Measurements from ENCODE around the gene GPR162.

Gene GPR162

DNA sequence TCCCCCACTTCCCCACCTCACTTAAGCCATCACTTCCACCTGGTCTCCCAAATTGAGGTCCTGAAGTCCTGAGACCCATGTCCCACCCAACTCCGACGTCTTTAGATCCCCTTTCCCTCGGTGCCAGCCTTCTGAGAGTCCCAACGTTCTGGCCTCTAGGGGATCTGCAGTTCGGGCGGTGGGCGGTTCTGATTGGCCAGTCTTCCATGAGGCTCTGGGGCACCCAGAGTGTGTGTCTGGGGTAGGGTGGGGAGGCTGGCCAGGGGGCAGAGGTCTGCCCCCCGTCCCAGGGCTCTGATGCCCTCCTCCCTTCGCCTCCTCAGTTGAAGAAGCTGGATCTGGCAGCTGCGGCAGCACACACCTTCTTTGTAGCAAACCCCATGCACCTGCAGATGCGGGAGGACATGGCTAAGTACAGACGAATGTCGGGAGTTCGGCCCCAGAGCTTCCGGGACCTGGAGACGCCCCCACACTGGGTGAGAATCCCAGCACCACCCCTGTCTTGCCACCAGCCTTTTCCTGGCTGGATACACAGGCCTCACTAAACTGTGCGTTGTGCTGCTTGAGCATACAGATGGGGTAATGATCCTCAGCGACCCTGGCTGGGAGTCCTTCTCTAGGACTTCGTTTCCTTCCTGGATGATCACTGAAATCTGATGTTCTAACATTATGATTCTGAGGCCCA lies 8.1 kb downstream of the GPR162 start:
- peak overlapping the region; percentile 46 for H4K91ac ChIP-seq (ENCODE audit: low read length)
- peak overlapping the region; percentile 7 for H2AK5ac ChIP-seq (ENCODE audit: low read length, severe bottlenecking)
- H4K8ac ChIP-seq (ENCODE audit: low read length), result peak overlapping the region; percentile 7
- no peak overlapping the region for H3K23ac ChIP-seq (ENCODE audit: low read length in 2 of 2)
- H2BK5ac ChIP-seq (ENCODE audit: low read depth, low read length, poor library complexity, severe bottlenecking), result no peak overlapping the region
- H3K4me1 ChIP-seq (ENCODE audit: control insufficient read depth, insufficient read depth, low read depth, low read length), result peaks cover 32% of the 10 kb centered on the region
- peak overlapping the region in 1 of 2 experiments; percentile 97 for H3K4ac ChIP-seq (ENCODE audit: low read depth in 1 of 2, low read length in 2 of 2)
- peaks cover 36 to 41% of the 10 kb centered on the region in 2 experiments for H3K36me3 ChIP-seq (ENCODE audit: control insufficient read depth in 1 of 2, insufficient read depth in 2 of 2, low read depth in 1 of 2, low read length in 2 of 2)
- H2AFZ ChIP-seq (ENCODE audit: low read depth, low read length), result no peak overlapping the region
- H3K4me2 ChIP-seq (ENCODE audit: low read length, poor library complexity, severe bottlenecking), result peak overlapping the region; percentile 72
- H2BK15ac ChIP-seq (ENCODE audit: low read depth, poor library complexity, severe bottlenecking), result no peak overlapping the region
- H3K27me3 ChIP-seq (ENCODE audit: control insufficient read depth in 1 of 2, insufficient read depth in 1 of 2, low read length in 2 of 2), result no peaks in the 10 kb centered on the region
- peak overlapping the region; percentile 98 for H3K9ac ChIP-seq (ENCODE audit: low read length)
- no peak overlapping the region for H2BK120ac ChIP-seq (ENCODE audit: low read depth, low read length)
- H3K27ac ChIP-seq (ENCODE audit: low read length, poor library complexity, severe bottlenecking), result peak overlapping the region; percentile 81
- no peaks in the 10 kb centered on the region for H3K9me3 ChIP-seq (ENCODE audit: control insufficient read depth, low read length)
- peak overlapping the region in 1 of 2 experiments; percentile 74 for H3K14ac ChIP-seq (ENCODE audit: low read length in 2 of 2)
- 29% methylated on average over 19 of the region's 19 CpGs for WGBS
- H3K18ac ChIP-seq (ENCODE audit: low read depth in 1 of 2, low read length in 2 of 2), result peak overlapping the region in 1 of 2 experiments; percentile 97
- H3K4me3 ChIP-seq (ENCODE audit: insufficient read depth in 1 of 2, low read depth in 1 of 2, low read length in 2 of 2), result peak overlapping the region; percentile 92 to 93
- H2BK12ac ChIP-seq (ENCODE audit: low read length in 2 of 2), result no peak overlapping the region
- peak; percentile 77 for DNase-seq
- H3K79me1 ChIP-seq (replicated peaks; ENCODE audit: low read length, poor library complexity, severe bottlenecking), result peaks cover 37% of the 10 kb centered on the region

DNA sequence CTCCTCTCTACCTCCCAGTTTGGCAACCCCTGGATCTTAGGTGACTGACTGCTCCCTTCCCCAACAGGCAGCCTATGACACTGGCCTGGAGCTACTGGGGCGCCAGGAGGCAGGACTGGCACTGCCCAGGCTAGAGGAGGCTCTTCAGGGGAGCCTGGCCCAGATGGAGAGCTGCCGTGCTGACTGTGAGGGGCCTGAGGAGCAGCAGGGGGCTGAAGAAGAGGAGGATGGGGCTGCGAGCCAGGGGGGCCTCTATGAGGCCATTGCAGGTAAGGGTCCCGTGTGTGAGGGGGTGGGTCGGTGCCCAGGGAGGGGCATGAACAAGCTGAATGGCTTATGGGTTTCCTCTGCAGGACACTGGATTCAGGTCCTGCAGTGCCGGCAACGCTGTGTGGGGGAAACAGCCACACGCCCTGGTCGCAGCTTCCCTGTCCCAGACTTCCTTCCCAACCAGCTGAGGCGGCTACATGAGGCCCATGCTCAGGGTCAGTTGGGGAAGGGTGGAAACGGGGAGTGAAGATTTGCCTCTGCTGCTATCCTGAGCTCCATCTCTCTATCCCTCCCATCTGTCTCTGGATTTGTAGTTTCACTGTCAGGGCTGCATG lies 8.8 kb downstream of the GPR162 start:
- peak overlapping the region; percentile 98 for H3K9ac ChIP-seq (ENCODE audit: low read length)
- 84% methylated on average over 11 of the region's 11 CpGs for WGBS
- H4K91ac ChIP-seq (ENCODE audit: low read length), result peak overlapping the region; percentile 20
- DNase-seq, result no peak
- H3K4me2 ChIP-seq (ENCODE audit: low read length, poor library complexity, severe bottlenecking), result peak overlapping the region; percentile 72
- no peak overlapping the region for H2BK120ac ChIP-seq (ENCODE audit: low read depth, low read length)
- no peak overlapping the region for H2BK12ac ChIP-seq (ENCODE audit: low read length in 2 of 2)
- H3K18ac ChIP-seq (ENCODE audit: low read depth in 1 of 2, low read length in 2 of 2), result no peak overlapping the region
- H3K27ac ChIP-seq (ENCODE audit: low read length, poor library complexity, severe bottlenecking), result no peak overlapping the region
- no peak overlapping the region for H2BK5ac ChIP-seq (ENCODE audit: low read depth, low read length, poor library complexity, severe bottlenecking)
- H2AFZ ChIP-seq (ENCODE audit: low read depth, low read length), result no peak overlapping the region
- no peaks in the 10 kb centered on the region for H3K9me3 ChIP-seq (ENCODE audit: control insufficient read depth, low read length)
- peak overlapping the region in 1 of 2 experiments; percentile 3 for H3K4ac ChIP-seq (ENCODE audit: low read depth in 1 of 2, low read length in 2 of 2)
- H3K27me3 ChIP-seq (ENCODE audit: control insufficient read depth in 1 of 2, insufficient read depth in 1 of 2, low read length in 2 of 2), result no peaks in the 10 kb centered on the region
- H3K79me1 ChIP-seq (replicated peaks; ENCODE audit: low read length, poor library complexity, severe bottlenecking), result peaks cover 37% of the 10 kb centered on the region
- H4K8ac ChIP-seq (ENCODE audit: low read length), result no peak overlapping the region
- peak overlapping the region in 1 of 2 experiments; percentile 93 for H3K4me3 ChIP-seq (ENCODE audit: insufficient read depth in 1 of 2, low read depth in 1 of 2, low read length in 2 of 2)
- H2BK15ac ChIP-seq (ENCODE audit: low read depth, poor library complexity, severe bottlenecking), result no peak overlapping the region
- no peak overlapping the region for H3K14ac ChIP-seq (ENCODE audit: low read length in 2 of 2)
- peaks cover 41 to 44% of the 10 kb centered on the region in 2 experiments for H3K36me3 ChIP-seq (ENCODE audit: control insufficient read depth in 1 of 2, insufficient read depth in 2 of 2, low read depth in 1 of 2, low read length in 2 of 2)
- H2AK5ac ChIP-seq (ENCODE audit: low read length, severe bottlenecking), result peak overlapping the region; percentile 7
- H3K4me1 ChIP-seq (ENCODE audit: control insufficient read depth, insufficient read depth, low read depth, low read length), result peaks cover 25% of the 10 kb centered on the region
- no peak overlapping the region for H3K23ac ChIP-seq (ENCODE audit: low read length in 2 of 2)

DNA sequence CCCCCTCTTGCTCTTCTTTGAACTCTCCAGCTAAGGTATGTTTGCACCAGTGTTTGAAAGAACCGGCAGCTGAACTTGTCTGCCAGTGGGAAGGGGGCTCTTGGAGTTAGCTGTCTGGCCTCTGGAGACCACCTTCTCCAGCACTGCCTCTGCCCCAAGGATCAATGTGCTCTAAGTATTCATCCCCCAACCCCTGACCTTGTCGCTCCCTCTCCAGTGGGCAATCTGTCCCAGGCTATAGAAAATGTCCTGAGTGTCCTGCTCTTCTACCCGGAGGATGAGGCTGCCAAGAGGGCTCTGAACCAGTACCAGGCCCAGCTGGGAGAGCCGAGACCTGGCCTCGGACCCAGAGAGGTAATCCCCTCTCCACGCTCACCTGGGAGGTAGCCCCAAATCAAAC lies 9.4 kb downstream of the GPR162 start:
- WGBS, result 97% methylated on average over 6 of the region's 6 CpGs
- H3K9me3 ChIP-seq (ENCODE audit: control insufficient read depth, low read length), result no peaks in the 10 kb centered on the region
- no peak overlapping the region for H2AFZ ChIP-seq (ENCODE audit: low read depth, low read length)
- no peak overlapping the region for H3K9ac ChIP-seq (ENCODE audit: low read length)
- no peak overlapping the region for H3K4me3 ChIP-seq (ENCODE audit: insufficient read depth in 1 of 2, low read depth in 1 of 2, low read length in 2 of 2)
- peaks cover 44 to 46% of the 10 kb centered on the region in 2 experiments for H3K36me3 ChIP-seq (ENCODE audit: control insufficient read depth in 1 of 2, insufficient read depth in 2 of 2, low read depth in 1 of 2, low read length in 2 of 2)
- no peak overlapping the region for H3K4me2 ChIP-seq (ENCODE audit: low read length, poor library complexity, severe bottlenecking)
- no peak overlapping the region for H3K4ac ChIP-seq (ENCODE audit: low read depth in 1 of 2, low read length in 2 of 2)
- no peak overlapping the region for H2BK12ac ChIP-seq (ENCODE audit: low read length in 2 of 2)
- no peak overlapping the region for H2AK5ac ChIP-seq (ENCODE audit: low read length, severe bottlenecking)
- H4K91ac ChIP-seq (ENCODE audit: low read length), result no peak overlapping the region
- H3K23ac ChIP-seq (ENCODE audit: low read length in 2 of 2), result no peak overlapping the region
- no peak overlapping the region for H3K27ac ChIP-seq (ENCODE audit: low read length, poor library complexity, severe bottlenecking)
- no peak overlapping the region for H3K14ac ChIP-seq (ENCODE audit: low read length in 2 of 2)
- H3K27me3 ChIP-seq (ENCODE audit: control insufficient read depth in 1 of 2, insufficient read depth in 1 of 2, low read length in 2 of 2), result no peaks in the 10 kb centered on the region
- no peak overlapping the region for H2BK5ac ChIP-seq (ENCODE audit: low read depth, low read length, poor library complexity, severe bottlenecking)
- peaks cover 37% of the 10 kb centered on the region for H3K79me1 ChIP-seq (replicated peaks; ENCODE audit: low read length, poor library complexity, severe bottlenecking)
- H3K4me1 ChIP-seq (ENCODE audit: control insufficient read depth, insufficient read depth, low read depth, low read length), result peaks cover 24% of the 10 kb centered on the region
- no peak for DNase-seq
- H2BK120ac ChIP-seq (ENCODE audit: low read depth, low read length), result no peak overlapping the region
- H3K18ac ChIP-seq (ENCODE audit: low read depth in 1 of 2, low read length in 2 of 2), result no peak overlapping the region
- no peak overlapping the region for H4K8ac ChIP-seq (ENCODE audit: low read length)
- H2BK15ac ChIP-seq (ENCODE audit: low read depth, poor library complexity, severe bottlenecking), result no peak overlapping the region

DNA sequence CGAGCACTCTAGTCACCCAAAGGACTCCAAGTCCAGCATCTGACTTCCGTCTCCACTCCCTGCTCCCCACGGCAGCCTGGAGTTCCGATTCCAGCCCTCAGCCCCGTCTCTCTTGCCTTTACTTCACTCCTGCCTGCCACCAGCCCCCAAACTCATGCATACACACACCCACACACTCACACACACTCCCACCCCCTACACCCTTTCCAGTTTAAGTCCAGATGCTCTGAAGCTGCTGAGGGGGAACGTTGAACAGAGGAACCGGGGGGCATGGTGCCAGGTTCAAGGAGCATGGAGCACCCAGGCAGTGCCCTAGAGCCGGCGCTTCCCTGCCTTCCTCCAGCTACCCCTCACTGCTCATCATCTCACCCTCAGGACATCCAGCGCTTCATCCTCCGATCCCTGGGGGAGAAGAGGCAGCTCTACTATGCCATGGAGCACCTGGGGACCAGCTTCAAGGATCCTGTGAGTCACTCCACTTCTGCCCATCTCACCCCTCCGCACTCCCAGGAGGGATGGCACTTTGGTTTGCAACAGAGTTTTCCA lies 9.9 kb downstream of the GPR162 start:
- Histone ChIP-seq H3K9me3 (ENCODE audit: control insufficient read depth, low read length) (no peaks in the 10 kb centered on the region), H3K27ac (ENCODE audit: low read length, poor library complexity, severe bottlenecking) (no peak overlapping the region), H2BK12ac (ENCODE audit: low read length in 2 of 2) (no peak overlapping the region), H3K4me2 (ENCODE audit: low read length, poor library complexity, severe bottlenecking) (no peak overlapping the region), H2AK5ac (ENCODE audit: low read length, severe bottlenecking) (no peak overlapping the region), H2BK5ac (ENCODE audit: low read depth, low read length, poor library complexity, severe bottlenecking) (no peak overlapping the region), H3K4me3 (ENCODE audit: insufficient read depth in 1 of 2, low read depth in 1 of 2, low read length in 2 of 2) (no peak overlapping the region), H3K79me1 (replicated peaks; ENCODE audit: low read length, poor library complexity, severe bottlenecking) (peaks cover 35% of the 10 kb centered on the region), H4K91ac (ENCODE audit: low read length) (no peak overlapping the region), H3K27me3 (ENCODE audit: control insufficient read depth in 1 of 2, insufficient read depth in 1 of 2, low read length in 2 of 2) (no peaks in the 10 kb centered on the region), H3K18ac (ENCODE audit: low read depth in 1 of 2, low read length in 2 of 2) (no peak overlapping the region), H2BK15ac (ENCODE audit: low read depth, poor library complexity, severe bottlenecking) (no peak overlapping the region), H3K4ac (ENCODE audit: low read depth in 1 of 2, low read length in 2 of 2) (no peak overlapping the region), H4K8ac (ENCODE audit: low read length) (no peak overlapping the region), H3K9ac (ENCODE audit: low read length) (no peak overlapping the region), H3K14ac (ENCODE audit: low read length in 2 of 2) (no peak overlapping the region), H3K4me1 (ENCODE audit: control insufficient read depth, insufficient read depth, low read depth, low read length) (peaks cover 24% of the 10 kb centered on the region), H2AFZ (ENCODE audit: low read depth, low read length) (no peak overlapping the region), H2BK120ac (ENCODE audit: low read depth, low read length) (no peak overlapping the region), H3K36me3 (ENCODE audit: control insufficient read depth in 1 of 2, insufficient read depth in 2 of 2, low read depth in 1 of 2, low read length in 2 of 2) (peaks cover 43 to 51% of the 10 kb centered on the region in 2 experiments), H3K23ac (ENCODE audit: low read length in 2 of 2) (no peak overlapping the region)
- no peak for DNase-seq
- 96% methylated on average over 12 of the region's 12 CpGs for WGBS
